ENCODE measurements around the gene SLC46A2. TPM values are rescaled to one million over a fixed set of nuclear protein-coding genes. Genes with fewer than 3 reads are reported as not detected.
A peak's percentile ranks its signal among the peaks of the same experiment; 100 is the strongest.

Gene SLC46A2
- total and polyA plus RNA-seq, 2 of the 13 experiments (the other 11 are each of a cell fraction or from before 2014, with no cell fraction given) = not detected

GRCh38 chr9:112900901-112901300, 10.2 kb upstream of the SLC46A2 start:
- Histone ChIP-seq H4K20me1 (ENCODE audit: insufficient read depth, low read length) (no peaks in the 10 kb centered on the region), H3K36me3 (replicated peaks in 1 of 2; ENCODE audit: control insufficient read depth in 1 of 2, insufficient read depth in 2 of 2, low read length in 2 of 2) (no peaks in the 10 kb centered on the region), H3K4me3 (replicated peaks in 1 of 3; ENCODE audit: insufficient read depth in 1 of 3, low read depth in 2 of 3, low read length in 3 of 3) (no peak overlapping the region), H3K4me2 (ENCODE audit: low read depth, low read length) (no peak overlapping the region), H3K27me3 (ENCODE audit: control insufficient read depth in 1 of 2, insufficient read depth in 2 of 2, low read length in 2 of 2) (no peaks in the 10 kb centered on the region; a peak in 1 of 5 replicates), H2AFZ (ENCODE audit: low read length) (no peak overlapping the region), H3K79me2 (ENCODE audit: insufficient read depth, low read length) (no peaks in the 10 kb centered on the region), H3K9me3 (ENCODE audit: low read length) (no peaks in the 10 kb centered on the region), H3K4me1 (ENCODE audit: insufficient read depth, low read length) (peaks cover 38% of the 10 kb centered on the region), H3K9ac (ENCODE audit: insufficient read depth, low read depth, low read length) (no peak overlapping the region), H3K27ac (ENCODE audit: extremely low read length, insufficient read depth, low read length) (no peak overlapping the region)
- no peak for DNase-seq (ENCODE audit: low spot score)
- POLR2A ChIA-PET = no interaction called here
- TF ChIP-seq USF2 (IDR thresholded peaks at IDR 0.05; ENCODE audit: low read depth, low read length) = peak; percentile 44
- TF ChIP-seq USF2 (CRISPR knock-in tag; IDR thresholded peaks at IDR 0.05; ENCODE audit: borderline replicate concordance) = no peak
- peak; percentile 79; the same call in 1 of the 2 replicates for TF ChIP-seq RAD51 (IDR thresholded peaks at IDR 0.05; ENCODE audit: borderline replicate concordance)
- TF ChIP-seq ZNF879 (CRISPR knock-in tag; IDR thresholded peaks at IDR 0.05) = no peak
- no peak for ATAC-seq
- intact Hi-C loops (cut with micrococcal nuclease; ENCODE audit: unreplicated experiment) = no loop called here
- CTCF ChIA-PET (ENCODE audit: low intra/inter-chr PET ratio, low total read pairs) = interaction anchor here (0.9 kb wide), 1 partner anchor 211 kb away, joined by 3 read pairs; no protein-coding TSS in a partner anchor
- in situ Hi-C loops (cut with HindIII; ENCODE audit: extremely low pct_ligation_motif_present, low pct_unique_long_range_greater_than_20kb) = no loop called here
- FAIRE-seq = no peak
- WGBS (ENCODE audit: low lambda C conversion rate) = 0% methylated on average over 1 of the region's 1 CpG
- BruUV-seq (replicated peaks) = no TSS peak

- H3K4me2 ChIP-seq (ENCODE audit: low read depth, low read length) = no peak overlapping the region
- no peaks in the 10 kb centered on the region for H4K20me1 ChIP-seq (ENCODE audit: insufficient read depth, low read length)
- no TSS peak for BruUV-seq (replicated peaks)
- FAIRE-seq (no peak), ATAC-seq (no peak), DNase-seq (ENCODE audit: low spot score) (no peak)
- WGBS (ENCODE audit: low lambda C conversion rate) = 77% methylated on average over 4 of the region's 4 CpGs
- H3K9me3 ChIP-seq (ENCODE audit: low read length) = no peaks in the 10 kb centered on the region
- H2AFZ ChIP-seq (ENCODE audit: low read length) = no peak overlapping the region
- no peaks in the 10 kb centered on the region for H3K79me2 ChIP-seq (ENCODE audit: insufficient read depth, low read length)
- in situ Hi-C loops (cut with HindIII; ENCODE audit: extremely low pct_ligation_motif_present, low pct_unique_long_range_greater_than_20kb) = no loop called here
- no peak for TF ChIP-seq KDM1A (CRISPR knock-in tag; IDR thresholded peaks at IDR 0.05)
- no peak for TF ChIP-seq YEATS2 (CRISPR knock-in tag; IDR thresholded peaks at IDR 0.05; ENCODE audit: borderline replicate concordance)
- ChIA-PET CTCF (ENCODE audit: low intra/inter-chr PET ratio, low total read pairs) (interaction anchor here (0.9 kb wide), 1 partner anchor 211 kb away, joined by 3 read pairs; no protein-coding TSS in a partner anchor), POLR2A (no interaction called here)
- H3K27me3 ChIP-seq (ENCODE audit: control insufficient read depth in 1 of 2, insufficient read depth in 2 of 2, low read length in 2 of 2) = no peaks in the 10 kb centered on the region; a peak in 1 of 5 replicates
- no peak overlapping the region for H3K4me3 ChIP-seq (replicated peaks in 1 of 3; ENCODE audit: insufficient read depth in 1 of 3, low read depth in 2 of 3, low read length in 3 of 3)
- peaks cover 38% of the 10 kb centered on the region for H3K4me1 ChIP-seq (ENCODE audit: insufficient read depth, low read length)
- H3K36me3 ChIP-seq (replicated peaks in 1 of 2; ENCODE audit: control insufficient read depth in 1 of 2, insufficient read depth in 2 of 2, low read length in 2 of 2) = no peaks in the 10 kb centered on the region
- H3K9ac ChIP-seq (ENCODE audit: insufficient read depth, low read depth, low read length) = no peak overlapping the region
- no peak overlapping the region for H3K27ac ChIP-seq (ENCODE audit: extremely low read length, insufficient read depth, low read length)
- intact Hi-C loops (cut with micrococcal nuclease; ENCODE audit: unreplicated experiment) = no loop called here
Observed at GRCh38 chr9:112900488-112900887, 9.8 kb upstream of the SLC46A2 start.
